IMR-90 (cell line): ENCODE data around the gene GALNT9. TPM values are rescaled to one million over a fixed set of nuclear protein-coding genes. Genes with fewer than 3 reads are reported as not detected.

ENCODE experiments used
- ATAC-seq: fragments of 200-7000 bp; cut with Tn5 transposase; 2 replicates; pipeline ENCODE4 v1.9.1; 2020; ENCODE audit warnings: low read depth, mild to moderate bottlenecking, moderate library complexity
- BruUV-seq: library from RNA; stranded (reverse); fragments of 400-500 nt; replicated peaks from 2 replicates; lab custom pipeline; 2021; lab: Mats Ljungman, UMichigan
- CTCF ChIA-PET: fragments of 300-600 bp; formaldehyde crosslinking; extraction: SDS; loops from one replicate; lab custom pipeline; 2021; ENCODE audit warnings: antibody characterized with exemption; lab: Yijun Ruan, JAX
- POLR2A ChIA-PET: fragments of 300-600 bp; sonication (Branson Sonifier 250); formaldehyde crosslinking; loops from one replicate; lab custom pipeline; 2022; ENCODE audit warnings: antibody characterized with exemption; ENCODE audit not compliant: unreplicated experiment; lab: Charles Lee
- DNase-seq: peaks from one replicate; pipeline ENCODE4 v3.0.0; 2013
- H2AFZ ChIP-seq: replicated peaks from 2 replicates; pipeline ENCODE3; 2013; ENCODE audit warnings: low read length, mild to moderate bottlenecking; ENCODE audit not compliant: poor library complexity
- H2AK5ac ChIP-seq: 2 replicates; pipeline ENCODE4 v1.6.1; 2013; ENCODE audit warnings: low read depth, low read length, inconsistent platforms
- H2AK9ac ChIP-seq: replicated peaks from 2 replicates; pipeline ENCODE3; 2013; ENCODE audit warnings: mild to moderate bottlenecking, low read depth, low read length, moderate library complexity; ENCODE audit not compliant: poor library complexity
- H2BK120ac ChIP-seq: 2 replicates; pipeline ENCODE4 v1.6.1; 2013; ENCODE audit warnings: low read depth, low read length, inconsistent platforms
- H2BK15ac ChIP-seq: 3 replicates; pipeline ENCODE4 v1.6.1; 2013; ENCODE audit warnings: low read depth, low read length, inconsistent platforms
- H2BK20ac ChIP-seq: 2 replicates; pipeline ENCODE4 v1.6.1; 2013; ENCODE audit warnings: low read depth, mild to moderate bottlenecking, inconsistent platforms, low read length, moderate library complexity
- H2BK5ac ChIP-seq: 2 replicates; pipeline ENCODE4 v1.6.1; 2013; ENCODE audit warnings: mild to moderate bottlenecking, low read depth, low read length, inconsistent platforms; ENCODE audit not compliant: poor library complexity, severe bottlenecking
- H3K14ac ChIP-seq: replicated peaks from 2 replicates; pipeline ENCODE4 v1.6.1; 2013; ENCODE audit warnings: low read depth, low read length, inconsistent platforms
- H3K18ac ChIP-seq: 2 replicates; pipeline ENCODE4 v1.6.1; 2013; ENCODE audit warnings: low read depth, low read length, control low read depth
- H3K23ac ChIP-seq: 2 replicates; pipeline ENCODE4 v1.6.1; 2013; ENCODE audit warnings: low read depth, low read length, inconsistent platforms
- H3K27ac ChIP-seq: 2 replicates; pipeline ENCODE4 v1.5.1; 2013; ENCODE audit warnings: mild to moderate bottlenecking, control low read depth, low read length; ENCODE audit not compliant: insufficient read depth
- H3K27me3 ChIP-seq: 2 replicates; pipeline ENCODE4 v1.6.1; 2013; ENCODE audit warnings: low read length; ENCODE audit not compliant: control insufficient read depth, insufficient read depth
- H3K36me3 ChIP-seq: 2 replicates; pipeline ENCODE4 v1.6.1; 2013; ENCODE audit warnings: low read length, mixed read lengths; ENCODE audit not compliant: control insufficient read depth, insufficient read depth
- H3K4ac ChIP-seq: 2 replicates; pipeline ENCODE4 v1.6.1; 2013; ENCODE audit warnings: low read depth, low read length, inconsistent platforms
- H3K4me1 ChIP-seq: 2 replicates; pipeline ENCODE4 v1.6.1; 2013; ENCODE audit warnings: low read length, mixed read lengths; ENCODE audit not compliant: control insufficient read depth, insufficient read depth
- H3K4me2 ChIP-seq: 2 replicates; pipeline ENCODE4 v1.6.1; 2013; ENCODE audit warnings: low read depth, mild to moderate bottlenecking, control low read depth, low read length, moderate library complexity
- H3K4me3 ChIP-seq: 2 replicates; pipeline ENCODE4 v1.5.1; 2013; ENCODE audit warnings: low read depth, mild to moderate bottlenecking, control low read depth, low read length, moderate library complexity; ENCODE audit not compliant: insufficient read depth
- H3K56ac ChIP-seq: 2 replicates; pipeline ENCODE4 v1.6.1; 2013; ENCODE audit warnings: low read length, inconsistent platforms; ENCODE audit not compliant: insufficient read depth; ENCODE audit errors: extremely low read depth
- H3K79me1 ChIP-seq, 2 experiments: 2 replicates each; pipeline ENCODE4 v1.6.1; 2013; ENCODE audit warnings: low read length in 2 of 2, inconsistent platforms in 1 of 2, low read depth in 1 of 2
- H3K9ac ChIP-seq: 2 replicates; pipeline ENCODE4 v1.6.1; 2013; ENCODE audit warnings: low read depth, low read length, control low read depth
- H3K9me1 ChIP-seq: 2 replicates; pipeline ENCODE4 v1.6.1; 2013; ENCODE audit warnings: low read length, inconsistent platforms; ENCODE audit not compliant: insufficient read depth
- H3K9me3 ChIP-seq: 2 replicates; pipeline ENCODE4 v1.6.1; 2013; ENCODE audit warnings: low read length; ENCODE audit not compliant: control insufficient read depth, insufficient read depth
- H4K20me1 ChIP-seq: 2 replicates; pipeline ENCODE4 v1.6.1; 2013; ENCODE audit warnings: low read length, inconsistent platforms; ENCODE audit not compliant: insufficient read depth
- H4K5ac ChIP-seq: 2 replicates; pipeline ENCODE4 v1.6.1; 2013; ENCODE audit warnings: mild to moderate bottlenecking, low read depth, low read length, control low read depth
- H4K8ac ChIP-seq, 2 experiments: 2 replicates each; pipeline ENCODE4 v1.6.1; 2013; ENCODE audit warnings: low read depth in 2 of 2, low read length in 2 of 2, control low read depth in 1 of 2, inconsistent platforms in 1 of 2
- H4K91ac ChIP-seq: 2 replicates; pipeline ENCODE4 v1.6.1; 2013; ENCODE audit warnings: low read depth, low read length, inconsistent platforms; ENCODE audit not compliant: insufficient read depth
- BHLHE40 ChIP-seq: fragments of 150-350 bp; IDR thresholded peaks from 2 replicates; pipeline ENCODE4 v1.6.1; 2016; ENCODE audit warnings: mild to moderate bottlenecking, low read depth, low read length
- CEBPB ChIP-seq: IDR thresholded peaks from 2 replicates; pipeline ENCODE4 v1.6.1; 2012; ENCODE audit warnings: low read depth, low read length, improper control_type of control experiment
- CHD1 ChIP-seq: IDR thresholded peaks from 2 replicates; pipeline ENCODE4 v1.6.1; 2012; ENCODE audit warnings: low read depth, low read length, improper control_type of control experiment
- CTCF ChIP-seq: conservative IDR thresholded peaks from 2 replicates; pipeline ENCODE4 v1.5.1; 2012; ENCODE audit warnings: mild to moderate bottlenecking, low read depth, low read length, improper control_type of control experiment
- ELK1 ChIP-seq: fragments of 150-350 bp; IDR thresholded peaks from 2 replicates; pipeline ENCODE4 v1.6.1; 2016; ENCODE audit warnings: low read depth, mild to moderate bottlenecking, low read length, moderate library complexity, borderline replicate concordance
- FOS ChIP-seq: fragments of 150-350 bp; IDR thresholded peaks from 2 replicates; pipeline ENCODE4 v1.6.1; 2016; ENCODE audit warnings: low read depth, low read length
- MAFK ChIP-seq: IDR thresholded peaks from 2 replicates; pipeline ENCODE4 v1.6.1; 2012; ENCODE audit warnings: low read depth, low read length, improper control_type of control experiment
- MAZ ChIP-seq: IDR thresholded peaks from 2 replicates; pipeline ENCODE4 v1.6.1; 2012; ENCODE audit warnings: low read depth, mild to moderate bottlenecking, low read length, improper control_type of control experiment, moderate library complexity, borderline replicate concordance
- MXI1 ChIP-seq: IDR thresholded peaks from 2 replicates; pipeline ENCODE4 v1.6.1; 2012; ENCODE audit warnings: low read depth, mild to moderate bottlenecking, low read length, moderate library complexity, borderline replicate concordance
- NFE2L2 ChIP-seq: fragments of 150-350 bp; IDR thresholded peaks from 2 replicates; pipeline ENCODE4 v1.6.1; 2016; ENCODE audit warnings: low read depth, mild to moderate bottlenecking, low read length
- POLR2A ChIP-seq: IDR thresholded peaks from 2 replicates; pipeline ENCODE4 v1.6.1; 2012; ENCODE audit warnings: mild to moderate bottlenecking, low read depth, low read length
- RAD21 ChIP-seq: IDR thresholded peaks from 2 replicates; pipeline ENCODE4 v1.6.1; 2012; ENCODE audit warnings: low read length, improper control_type of control experiment
- RCOR1 ChIP-seq: IDR thresholded peaks from 2 replicates; pipeline ENCODE4 v1.6.1; 2012; ENCODE audit warnings: mild to moderate bottlenecking, low read length, improper control_type of control experiment; ENCODE audit not compliant: insufficient replicate concordance
- RFX5 ChIP-seq: IDR thresholded peaks from 2 replicates; pipeline ENCODE4 v1.8.0; 2012; ENCODE audit warnings: low read depth, mild to moderate bottlenecking, low read length, moderate library complexity
- SMC3 ChIP-seq: fragments of 150-350 bp; IDR thresholded peaks from 2 replicates; pipeline ENCODE4 v1.6.1; 2016; ENCODE audit warnings: low read depth, mild to moderate bottlenecking, antibody characterized with exemption, low read length, moderate library complexity
- USF2 ChIP-seq: fragments of 150-350 bp; IDR thresholded peaks from 2 replicates; pipeline ENCODE4 v1.6.1; 2017; ENCODE audit warnings: mild to moderate bottlenecking, antibody characterized with exemption, low read length, low read depth
- WGBS, 2 experiments: methylation state at CpG; one replicate each; pipeline versions ENCODE4 v1.1.5 to v1.1.7; 2013; ENCODE audit warnings: missing lambda C conversion rate in 2 of 2; ENCODE audit not compliant: insufficient read length in 1 of 2; ENCODE audit errors: extremely low coverage in 2 of 2; 5-methylcytosine and 5-hydroxymethylcytosine counted together
- dilution Hi-C: fragments of 300-500 bp; cut with HindIII; formaldehyde crosslinking; loops from one replicate; pipeline ENCODE4 v1.14.3; 2018; ENCODE audit warnings: low sequenced_read_pairs; ENCODE audit not compliant: unreplicated experiment
- in situ Hi-C: fragments of 300-500 bp; cut with MboI; formaldehyde crosslinking; loops from 3 replicates; pipeline ENCODE4 v1.14.3; 2019; ENCODE audit warnings: low sequenced_read_pairs, inconsistent platforms, mixed read lengths
- intact Hi-C: fragments of 100-400 bp; cut with micrococcal nuclease; formaldehyde crosslinking; loops from 2 replicates; pipeline ENCODE4 v1.10.0; 2022
- polyA plus RNA-seq, 3 experiments: library from polyadenylated mRNA; depleted of rRNA; stranded (reverse); fragments of >200 nt; gene quantifications; 2 replicates each; pipeline ENCODE4 v1.2.3, GENCODE V29; 2012; ENCODE audit warnings: low replicate concordance in 1 of 3
- total RNA-seq: library from RNA; depleted of rRNA; stranded (reverse); fragments of >200 nt; gene quantifications from 2 replicates; pipeline ENCODE4 v1.2.3, GENCODE V29; 2012

The GALNT9 gene
- total and polyA plus RNA-seq, 2 of the 4 experiments (the other 2 are of a cell fraction), result under 0.01 to 0.12 TPM

DNA sequence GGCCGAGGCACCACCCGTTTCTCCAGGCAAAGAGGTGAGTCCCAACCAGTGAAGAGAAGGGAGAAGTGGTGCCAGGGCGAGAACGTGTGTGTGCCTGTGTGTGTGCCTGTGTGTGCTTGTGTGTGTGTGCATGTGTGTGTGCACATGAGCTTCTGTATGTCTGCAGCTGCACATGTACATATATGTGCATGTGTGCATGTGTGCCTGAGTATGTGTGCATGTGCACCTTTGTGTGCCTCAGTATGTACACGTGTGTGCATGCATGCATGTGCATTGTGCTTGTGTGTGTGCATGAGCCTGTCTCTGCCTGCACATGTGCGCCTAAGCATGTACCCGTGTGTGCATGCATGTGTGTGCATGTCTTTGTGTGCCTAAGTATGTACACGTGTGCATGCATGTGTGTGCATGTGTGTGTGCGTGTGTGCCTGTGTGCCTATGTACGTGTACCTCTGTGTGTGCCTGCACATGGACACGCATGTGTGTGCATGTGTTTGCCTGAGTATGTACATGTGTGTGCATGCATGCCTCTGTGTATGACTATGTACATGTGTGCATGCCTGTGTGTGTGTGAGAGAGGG lies 5.9 kb upstream of the GALNT9 start:
- intact Hi-C loops, result no loop called here
- Histone ChIP-seq H2AFZ (no peak overlapping the region), H4K20me1 (no peaks in the 10 kb centered on the region), H2BK20ac (no peak overlapping the region), H3K9ac (no peak overlapping the region), H3K27me3 (peaks cover 2% of the 10 kb centered on the region; the same call in 1 of the 2 replicates), H3K14ac (no peak overlapping the region), H3K36me3 (no peaks in the 10 kb centered on the region), H3K4me2 (no peak overlapping the region), H4K91ac (no peak overlapping the region), H3K23ac (no peak overlapping the region), H4K5ac (no peak overlapping the region), H2BK120ac (no peak overlapping the region), H3K79me1 (no peaks in the 10 kb centered on the region), H2BK5ac (no peak overlapping the region), H4K8ac (no peak overlapping the region), H2AK5ac (no peak overlapping the region), H3K18ac (no peak overlapping the region), H3K9me1 (no peaks in the 10 kb centered on the region), H3K4ac (no peak overlapping the region), H3K4me3 (no peak overlapping the region), H3K9me3 (peaks cover 39% of the 10 kb centered on the region), H3K56ac (no peak overlapping the region), H3K27ac (no peak overlapping the region), H2AK9ac (no peak overlapping the region), H2BK15ac (no peak overlapping the region), H3K4me1 (no peaks in the 10 kb centered on the region)
- no peak for DNase-seq
- in situ Hi-C loops, result no loop called here
- no peak for ATAC-seq
- BruUV-seq, result no TSS peak
- ChIA-PET CTCF (no interaction called here), POLR2A (no interaction called here)
- TF ChIP-seq CHD1, result no peak
- no peak for TF ChIP-seq CTCF
- TF ChIP-seq RCOR1, result no peak
- TF ChIP-seq FOS, result no peak
- TF ChIP-seq BHLHE40, result no peak
- TF ChIP-seq MAZ, result no peak
- no peak for TF ChIP-seq ELK1
- TF ChIP-seq CEBPB, result no peak
- TF ChIP-seq USF2, result no peak
- no peak for TF ChIP-seq RAD21
- no peak for TF ChIP-seq POLR2A
- TF ChIP-seq RFX5, result no peak
- TF ChIP-seq MXI1, result no peak
- no peak for TF ChIP-seq SMC3
- no peak for TF ChIP-seq MAFK
- no peak for TF ChIP-seq NFE2L2
- WGBS, 2 experiments, result 78% methylated on average over 5 of the region's 11 CpGs; no CpG with 5 or more reads in 1 of the 2 experiments
- dilution Hi-C loops, result no loop called here
